Lower leg skin (tissue), 3 donors: ENCODE data around the gene DNAH11.

Source experiments
- POLR2A ChIP-seq, 2 donors: fragments of 450-650 bp; IDR thresholded peaks; one replicate each; pipeline ENCODE4 v1.6.1; 2016 to 2017; ENCODE audit warnings: antibody characterized with exemption in 2 of 2, mild to moderate bottlenecking in 1 of 2, moderate library complexity in 1 of 2
- TF ChIP-seq, protein P1 (sequence below), 3 donors: fragments of 450-650 bp; IDR thresholded peaks; one replicate each; pipeline ENCODE4 v1.5.1; 2016; ENCODE audit warnings: antibody characterized with exemption in 3 of 3, mild to moderate bottlenecking in 3 of 3, moderate library complexity in 2 of 3

GRCh38 chr7:21743493-21743892 lies 200.7 kb downstream of the DNAH11 start:
- TF ChIP-seq, protein P1, sequence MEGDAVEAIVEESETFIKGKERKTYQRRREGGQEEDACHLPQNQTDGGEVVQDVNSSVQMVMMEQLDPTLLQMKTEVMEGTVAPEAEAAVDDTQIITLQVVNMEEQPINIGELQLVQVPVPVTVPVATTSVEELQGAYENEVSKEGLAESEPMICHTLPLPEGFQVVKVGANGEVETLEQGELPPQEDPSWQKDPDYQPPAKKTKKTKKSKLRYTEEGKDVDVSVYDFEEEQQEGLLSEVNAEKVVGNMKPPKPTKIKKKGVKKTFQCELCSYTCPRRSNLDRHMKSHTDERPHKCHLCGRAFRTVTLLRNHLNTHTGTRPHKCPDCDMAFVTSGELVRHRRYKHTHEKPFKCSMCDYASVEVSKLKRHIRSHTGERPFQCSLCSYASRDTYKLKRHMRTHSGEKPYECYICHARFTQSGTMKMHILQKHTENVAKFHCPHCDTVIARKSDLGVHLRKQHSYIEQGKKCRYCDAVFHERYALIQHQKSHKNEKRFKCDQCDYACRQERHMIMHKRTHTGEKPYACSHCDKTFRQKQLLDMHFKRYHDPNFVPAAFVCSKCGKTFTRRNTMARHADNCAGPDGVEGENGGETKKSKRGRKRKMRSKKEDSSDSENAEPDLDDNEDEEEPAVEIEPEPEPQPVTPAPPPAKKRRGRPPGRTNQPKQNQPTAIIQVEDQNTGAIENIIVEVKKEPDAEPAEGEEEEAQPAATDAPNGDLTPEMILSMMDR (IDR thresholded peaks at IDR 0.05): no peak
- TF ChIP-seq POLR2A (IDR thresholded peaks at IDR 0.05): no peak
